SK-N-MC (cell line): Measurements from ENCODE around the gene ZNF358.

ENCODE experiments used
- EZH2 ChIP-seq: fragments of 200-600 bp; sonication (generic); IDR thresholded peaks from one replicate; pipeline ENCODE4 v1.6.1; 2017; ENCODE audit warnings: antibody characterized with exemption
- POLR2AphosphoS5 ChIP-seq: IDR thresholded peaks from 2 replicates; pipeline ENCODE4 v1.6.1; 2012; ENCODE audit warnings: mild to moderate bottlenecking, low read depth, low read length, borderline replicate concordance

GRCh38 chr19:7539827-7540425 is 24.0 kb downstream of the ZNF358 start:
- no peak for TF ChIP-seq EZH2
- no peak for TF ChIP-seq POLR2AphosphoS5
